WI38 (cell line): ENCODE results near the gene AGBL5.

Experiments
- H3K4me3 ChIP-seq: 2 replicates; pipeline ENCODE4 v1.5.1; 2011; ENCODE audit warnings: low read depth, mild to moderate bottlenecking, control low read depth, low read length
- CTCF ChIP-seq: IDR thresholded peaks from 2 replicates; pipeline ENCODE4 v1.5.1; 2012; ENCODE audit warnings: low read depth, mild to moderate bottlenecking, control low read depth, low read length

AGBL5 gene

GRCh38 chr2:27054721-27055120, 3.3 kb downstream of the AGBL5 start:
- H3K4me3 ChIP-seq: no peak overlapping the region
- no peak for TF ChIP-seq CTCF

GRCh38 chr2:27057184-27057583, 5.7 kb downstream of the AGBL5 start:
- TF ChIP-seq CTCF: no peak
- H3K4me3 ChIP-seq: no peak overlapping the region

GRCh38 chr2:27058210-27058609, 6.7 kb downstream of the AGBL5 start:
- no peak for TF ChIP-seq CTCF
- H3K4me3 ChIP-seq: no peak overlapping the region

- no peak for TF ChIP-seq CTCF
- H3K4me3 ChIP-seq: no peak overlapping the region
Observed at GRCh38 chr2:27059141-27059820, 7.8 kb downstream of the AGBL5 start.

- no peak for TF ChIP-seq CTCF
Observed at GRCh38 chr2:27060323-27060722, 8.9 kb downstream of the AGBL5 start.

GRCh38 chr2:27065128-27065527, 13.7 kb downstream of the AGBL5 start:
- H3K4me3 ChIP-seq: no peak overlapping the region
- no peak for TF ChIP-seq CTCF

More at GRCh38 chr2:27060323-27060722, 8.9 kb downstream of the AGBL5 start:
- H3K4me3 ChIP-seq: no peak overlapping the region

- no peak for TF ChIP-seq CTCF
- no peak overlapping the region for H3K4me3 ChIP-seq
Observed at GRCh38 chr2:27067385-27067784, 15.9 kb downstream of the AGBL5 start.
